ENCODE data around the gene C11orf98.

DNA sequence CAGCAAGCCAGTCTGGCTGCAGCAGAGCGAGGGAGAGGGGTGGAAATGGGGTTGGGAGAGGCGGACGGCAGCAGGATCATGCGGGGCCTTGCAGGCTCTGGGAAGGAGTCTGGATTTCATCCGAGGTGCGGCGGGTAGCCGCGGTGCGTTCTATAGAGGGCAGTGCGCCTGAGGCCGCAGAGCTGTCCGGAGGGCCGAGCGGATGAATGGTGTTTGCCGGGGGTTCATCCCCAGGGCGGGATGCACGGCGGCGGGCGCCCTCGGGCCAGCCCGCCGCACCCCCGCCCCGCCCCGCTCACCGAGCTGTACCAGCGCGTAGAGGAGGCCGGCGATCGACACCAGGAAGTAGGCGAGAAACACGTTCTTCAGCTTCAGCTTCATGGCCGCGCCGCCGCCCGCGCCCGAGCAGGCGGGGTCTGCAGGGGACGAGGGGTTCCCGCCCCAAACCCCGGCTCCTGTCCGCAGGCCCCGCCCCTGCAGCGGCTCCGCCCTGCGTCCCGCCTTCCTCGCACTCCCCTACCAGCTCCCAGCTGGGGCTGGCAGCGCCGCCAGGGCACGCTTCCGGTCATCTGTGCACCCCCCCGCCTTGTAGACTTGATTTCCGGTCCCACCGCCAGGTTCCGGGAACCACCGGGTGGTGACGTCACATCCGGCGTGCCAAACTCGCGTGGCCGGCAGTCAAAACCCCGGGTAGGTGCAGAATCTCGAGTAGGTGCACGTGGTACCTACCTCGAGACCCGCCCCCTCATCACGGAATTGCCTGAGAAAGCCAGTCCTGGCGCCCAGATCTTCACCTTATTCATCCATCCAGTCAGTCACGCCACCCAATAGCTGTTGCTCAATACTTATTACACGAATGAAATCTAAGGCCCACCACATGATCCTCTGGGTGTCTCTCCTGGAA lies 43.2 kb downstream of the C11orf98 start, which contains the start of gene B3GAT3:
- peak; percentile 62 for TF ChIP-seq POLR2A (IDR thresholded peaks at IDR 0.05)
- TF ChIP-seq, protein P1, sequence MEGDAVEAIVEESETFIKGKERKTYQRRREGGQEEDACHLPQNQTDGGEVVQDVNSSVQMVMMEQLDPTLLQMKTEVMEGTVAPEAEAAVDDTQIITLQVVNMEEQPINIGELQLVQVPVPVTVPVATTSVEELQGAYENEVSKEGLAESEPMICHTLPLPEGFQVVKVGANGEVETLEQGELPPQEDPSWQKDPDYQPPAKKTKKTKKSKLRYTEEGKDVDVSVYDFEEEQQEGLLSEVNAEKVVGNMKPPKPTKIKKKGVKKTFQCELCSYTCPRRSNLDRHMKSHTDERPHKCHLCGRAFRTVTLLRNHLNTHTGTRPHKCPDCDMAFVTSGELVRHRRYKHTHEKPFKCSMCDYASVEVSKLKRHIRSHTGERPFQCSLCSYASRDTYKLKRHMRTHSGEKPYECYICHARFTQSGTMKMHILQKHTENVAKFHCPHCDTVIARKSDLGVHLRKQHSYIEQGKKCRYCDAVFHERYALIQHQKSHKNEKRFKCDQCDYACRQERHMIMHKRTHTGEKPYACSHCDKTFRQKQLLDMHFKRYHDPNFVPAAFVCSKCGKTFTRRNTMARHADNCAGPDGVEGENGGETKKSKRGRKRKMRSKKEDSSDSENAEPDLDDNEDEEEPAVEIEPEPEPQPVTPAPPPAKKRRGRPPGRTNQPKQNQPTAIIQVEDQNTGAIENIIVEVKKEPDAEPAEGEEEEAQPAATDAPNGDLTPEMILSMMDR (IDR thresholded peaks at IDR 0.05), result peak in 1 of 3 donors; percentile 56
